ENCODE data around the gene TMEM238L. TPM values are rescaled to one million over a fixed set of nuclear protein-coding genes. Genes with fewer than 3 reads are reported as not detected.

Gene TMEM238L
- total and polyA plus RNA-seq, 2 experiments from 2014 or later = not detected

- Histone ChIP-seq H2AFZ (no peak overlapping the region), H3K4me2 (no peak overlapping the region)
- peaks cover 5% of the 10 kb centered on the region; the same call in 2 of the 3 replicates for H3K9me3 Mint-ChIP-seq
These were observed 36.7 kb downstream of the TMEM238L start for GRCh38 chr17:10767232-10767631.

GRCh38 chr17:10762037-10762436 is 41.9 kb downstream of the TMEM238L start:
- no peak for DNase-seq (ENCODE audit: low spot score)
- Mint-ChIP-seq H3K4me1 (peaks cover 8% of the 10 kb centered on the region; the same call in 2 of the 3 replicates), H3K27ac (no peak overlapping the region), H3K9me3 (no peaks in the 10 kb centered on the region), H3K36me3 (ENCODE audit: low read depth) (no peaks in the 10 kb centered on the region; the same call in 1 of the 3 replicates), H3K27me3 (ENCODE audit: insufficient read depth, low read depth, poor library complexity) (peaks cover 4% of the 10 kb centered on the region), H3K4me3 (no peak overlapping the region)
- H3K36me3 ChIP-seq (ENCODE audit: insufficient read depth) = no peaks in the 10 kb centered on the region
- H2AFZ ChIP-seq = no peak overlapping the region
- H4K20me1 ChIP-seq (replicated peaks; ENCODE audit: insufficient read depth) = no peaks in the 10 kb centered on the region
- H3F3A ChIP-seq (replicated peaks; ENCODE audit: low read depth) = no peaks in the 10 kb centered on the region
- H3K4me1 ChIP-seq (ENCODE audit: insufficient read depth) = no peaks in the 10 kb centered on the region; the same call in 1 of the 2 replicates
- no peak overlapping the region for H3K4me3 ChIP-seq
- H3K27ac ChIP-seq (ENCODE audit: low read depth) = no peak overlapping the region
- H3K79me2 ChIP-seq (replicated peaks; ENCODE audit: insufficient read depth) = no peaks in the 10 kb centered on the region
- ATAC-seq = no peak
- H3K9me2 ChIP-seq (ENCODE audit: insufficient read depth) = no peaks in the 10 kb centered on the region
- H3K27me3 ChIP-seq (ENCODE audit: insufficient read depth) = no peaks in the 10 kb centered on the region
- H3K4me2 ChIP-seq = no peak overlapping the region
- TF ChIP-seq NANOG (IDR thresholded peaks at IDR 0.05; ENCODE audit: borderline replicate concordance) (no peak), CTCF (conservative IDR thresholded peaks at IDR 0.05; ENCODE audit: low read depth in 2 of 2) (no peak), CREB1 (CRISPR knock-in tag; IDR thresholded peaks at IDR 0.05; ENCODE audit: low read depth) (no peak), JUNB (IDR thresholded peaks at IDR 0.05; ENCODE audit: unreplicated experiment) (no peak), EZH2phosphoT487 (IDR thresholded peaks at IDR 0.05; ENCODE audit: unreplicated experiment) (no peak), ZNF114 (CRISPR knock-in tag; IDR thresholded peaks at IDR 0.05) (no peak), EZH2 (IDR thresholded peaks at IDR 0.05; ENCODE audit: low read depth, unreplicated experiment) (no peak), REST (IDR thresholded peaks at IDR 0.05; ENCODE audit: unreplicated experiment) (no peak), STAT1 (IDR thresholded peaks at IDR 0.05; ENCODE audit: unreplicated experiment) (no peak), ZNF331 (CRISPR knock-in tag; IDR thresholded peaks at IDR 0.05; ENCODE audit: low read depth) (no peak), ETS1 (IDR thresholded peaks at IDR 0.05) (no peak), POLR2AphosphoS5 (IDR thresholded peaks at IDR 0.05; ENCODE audit: low read depth) (no peak)

More at GRCh38 chr17:10767232-10767631, 36.7 kb downstream of the TMEM238L start:
- Histone ChIP-seq H3K27me3 (ENCODE audit: insufficient read depth) (no peaks in the 10 kb centered on the region), H3K4me3 (no peak overlapping the region), H3K9me2 (ENCODE audit: insufficient read depth) (no peaks in the 10 kb centered on the region), H3K4me1 (ENCODE audit: insufficient read depth) (no peaks in the 10 kb centered on the region), H4K20me1 (replicated peaks; ENCODE audit: insufficient read depth) (no peaks in the 10 kb centered on the region), H3K27ac (ENCODE audit: low read depth) (no peak overlapping the region), H3K36me3 (ENCODE audit: insufficient read depth) (no peaks in the 10 kb centered on the region), H3F3A (replicated peaks; ENCODE audit: low read depth) (no peaks in the 10 kb centered on the region), H3K79me2 (replicated peaks; ENCODE audit: insufficient read depth) (no peaks in the 10 kb centered on the region)
- DNase-seq (ENCODE audit: low spot score) = no peak
- Mint-ChIP-seq H3K4me1 (no peaks in the 10 kb centered on the region), H3K27me3 (ENCODE audit: insufficient read depth, low read depth, poor library complexity) (peaks cover 4% of the 10 kb centered on the region), H3K4me3 (no peak overlapping the region), H3K36me3 (ENCODE audit: low read depth) (peaks cover under 1% of the 10 kb centered on the region; the same call in 2 of the 3 replicates), H3K27ac (no peak overlapping the region)
- TF ChIP-seq ZNF114 (CRISPR knock-in tag; IDR thresholded peaks at IDR 0.05) (no peak), CTCF (conservative IDR thresholded peaks at IDR 0.05; ENCODE audit: low read depth in 2 of 2) (peak in 1 of 2 experiments; percentile 18; a peak in 1 of 4 replicates)
- ATAC-seq = no peak

Measured in GM23338 (cell line).